Breast epithelium (tissue), 3 donors: ENCODE measurements around the gene SDC4.
A peak's percentile ranks its signal among the peaks of the same experiment; 100 is the strongest.

Experiments used
- CTCF ChIP-seq, 3 donors: fragments of 450-650 bp; IDR thresholded peaks; one replicate each; pipeline ENCODE4 v1.5.1; 2016 to 2017; ENCODE audit warnings: antibody characterized with exemption in 3 of 3, mild to moderate bottlenecking in 3 of 3, moderate library complexity in 3 of 3
- POLR2A ChIP-seq: fragments of 450-650 bp; IDR thresholded peaks from one replicate; pipeline ENCODE4 v1.6.1; 2016; ENCODE audit warnings: antibody characterized with exemption, mild to moderate bottlenecking, moderate library complexity

- TF ChIP-seq POLR2A, result no peak
- TF ChIP-seq CTCF (IDR thresholded peaks at IDR 0.05), result peak in 1 of 3 donors; percentile 21
Observed at GRCh38 chr20:45306431-45306982, 41.7 kb downstream of the SDC4 start, which contains the start of gene RBPJL.
